ENCODE results near the gene PGRMC1.
A peak's percentile ranks its signal among the peaks of the same experiment; 100 is the strongest.

Gene PGRMC1

GRCh38 chrX:119231936-119232445 lies 4.1 kb upstream of the PGRMC1 start:
- no peak overlapping the region for H3K4me3 ChIP-seq (ENCODE audit: low read depth, low read length)
- TF ChIP-seq, protein P1, sequence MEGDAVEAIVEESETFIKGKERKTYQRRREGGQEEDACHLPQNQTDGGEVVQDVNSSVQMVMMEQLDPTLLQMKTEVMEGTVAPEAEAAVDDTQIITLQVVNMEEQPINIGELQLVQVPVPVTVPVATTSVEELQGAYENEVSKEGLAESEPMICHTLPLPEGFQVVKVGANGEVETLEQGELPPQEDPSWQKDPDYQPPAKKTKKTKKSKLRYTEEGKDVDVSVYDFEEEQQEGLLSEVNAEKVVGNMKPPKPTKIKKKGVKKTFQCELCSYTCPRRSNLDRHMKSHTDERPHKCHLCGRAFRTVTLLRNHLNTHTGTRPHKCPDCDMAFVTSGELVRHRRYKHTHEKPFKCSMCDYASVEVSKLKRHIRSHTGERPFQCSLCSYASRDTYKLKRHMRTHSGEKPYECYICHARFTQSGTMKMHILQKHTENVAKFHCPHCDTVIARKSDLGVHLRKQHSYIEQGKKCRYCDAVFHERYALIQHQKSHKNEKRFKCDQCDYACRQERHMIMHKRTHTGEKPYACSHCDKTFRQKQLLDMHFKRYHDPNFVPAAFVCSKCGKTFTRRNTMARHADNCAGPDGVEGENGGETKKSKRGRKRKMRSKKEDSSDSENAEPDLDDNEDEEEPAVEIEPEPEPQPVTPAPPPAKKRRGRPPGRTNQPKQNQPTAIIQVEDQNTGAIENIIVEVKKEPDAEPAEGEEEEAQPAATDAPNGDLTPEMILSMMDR (IDR thresholded peaks at IDR 0.05; ENCODE audit: low read depth, low read length, missing control alignments), result no peak
- DNase-seq (ENCODE audit: low read depth), result no peak

DNA sequence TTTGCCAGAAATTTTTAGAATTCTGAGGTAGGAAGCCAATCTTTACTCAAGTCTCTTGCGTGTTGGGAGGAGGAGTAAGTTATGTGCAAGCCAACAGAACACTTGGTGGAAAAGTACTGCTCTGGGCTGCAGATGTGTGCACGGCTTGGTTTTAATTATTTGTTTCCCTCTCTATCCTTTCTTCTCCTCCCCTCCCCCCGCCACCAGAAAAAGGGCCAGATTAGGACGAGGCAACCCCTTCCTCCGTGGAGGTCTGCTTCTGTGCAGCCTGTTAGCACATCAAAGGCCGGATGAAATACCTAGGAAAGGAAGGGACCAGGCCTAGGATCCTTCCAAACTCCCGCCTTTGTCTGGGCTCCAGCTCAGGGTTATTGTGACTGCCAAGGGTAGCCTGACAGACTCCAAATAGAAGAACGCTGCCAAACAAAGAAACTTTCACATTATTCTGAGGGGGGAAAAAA lies 1.0 kb upstream of the PGRMC1 start:
- TF ChIP-seq, protein P1 (IDR thresholded peaks at IDR 0.05; ENCODE audit: low read depth, low read length, missing control alignments), result no peak
- no peak overlapping the region for H3K4me3 ChIP-seq (ENCODE audit: low read depth, low read length)
- DNase-seq (ENCODE audit: low read depth), result no peak

- TF ChIP-seq, protein P1 (IDR thresholded peaks at IDR 0.05; ENCODE audit: low read depth, low read length, missing control alignments), result no peak
- DNase-seq (ENCODE audit: low read depth), result peak; percentile 5
- peak overlapping the region; percentile 81 for H3K4me3 ChIP-seq (ENCODE audit: low read depth, low read length)
Measured at GRCh38 chrX:119236623-119237561, 807 bp downstream of the PGRMC1 start.

GRCh38 chrX:119237562-119237942 lies 1.5 kb downstream of the PGRMC1 start:
- TF ChIP-seq, protein P1 (IDR thresholded peaks at IDR 0.05; ENCODE audit: low read depth, low read length, missing control alignments), result no peak
- no peak for DNase-seq (ENCODE audit: low read depth)
- H3K4me3 ChIP-seq (ENCODE audit: low read depth, low read length), result peak overlapping the region; percentile 81

DNA sequence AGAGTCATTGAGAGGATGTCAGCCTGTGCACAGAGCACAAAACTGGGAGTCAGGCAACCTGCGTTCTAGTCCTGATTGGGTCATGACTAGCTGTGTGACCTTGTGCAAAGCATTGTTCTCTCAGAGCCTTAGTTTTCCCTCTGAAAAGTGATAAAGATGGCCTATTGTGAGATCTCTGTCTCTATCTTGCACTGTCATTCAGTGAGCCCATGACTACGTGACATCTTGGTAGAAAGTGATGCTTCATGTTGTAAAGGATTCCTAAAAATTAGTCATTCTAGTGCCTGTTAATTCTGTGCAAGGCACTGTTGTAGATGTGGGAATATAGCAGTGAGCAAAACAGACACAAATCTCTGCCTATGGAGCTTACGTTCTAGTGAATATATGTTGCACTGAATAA lies 2.5 kb downstream of the PGRMC1 start:
- DNase-seq (ENCODE audit: low read depth), result no peak
- H3K4me3 ChIP-seq (ENCODE audit: low read depth, low read length), result no peak overlapping the region; the same call in 1 of the 2 replicates
- TF ChIP-seq, protein P1 (IDR thresholded peaks at IDR 0.05; ENCODE audit: low read depth, low read length, missing control alignments), result no peak

DNA sequence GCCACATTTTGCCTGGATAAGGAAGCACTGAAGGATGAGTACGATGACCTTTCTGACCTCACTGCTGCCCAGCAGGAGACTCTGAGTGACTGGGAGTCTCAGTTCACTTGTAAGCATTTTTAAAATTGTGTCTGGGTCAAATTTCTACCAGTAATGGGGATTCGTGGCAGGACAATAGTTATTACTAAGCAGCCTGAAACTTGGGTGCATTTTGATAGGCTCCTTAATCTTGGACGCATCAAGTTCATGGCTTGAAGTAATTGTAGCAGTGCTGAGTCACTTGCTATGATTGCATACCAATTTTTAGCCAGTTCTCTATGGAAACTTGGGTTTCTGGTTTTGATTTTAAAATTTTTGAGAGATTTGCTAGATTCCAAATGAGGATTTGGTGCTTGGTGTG lies 4.3 kb downstream of the PGRMC1 start:
- no peak for DNase-seq (ENCODE audit: low read depth)
- no peak overlapping the region for H3K4me3 ChIP-seq (ENCODE audit: low read depth, low read length)
- TF ChIP-seq, protein P1 (IDR thresholded peaks at IDR 0.05; ENCODE audit: low read depth, low read length, missing control alignments), result no peak

Measured in GM12864 (cell line).